ENCODE data around the gene KRTAP10-2.

- TF ChIP-seq, protein P1, sequence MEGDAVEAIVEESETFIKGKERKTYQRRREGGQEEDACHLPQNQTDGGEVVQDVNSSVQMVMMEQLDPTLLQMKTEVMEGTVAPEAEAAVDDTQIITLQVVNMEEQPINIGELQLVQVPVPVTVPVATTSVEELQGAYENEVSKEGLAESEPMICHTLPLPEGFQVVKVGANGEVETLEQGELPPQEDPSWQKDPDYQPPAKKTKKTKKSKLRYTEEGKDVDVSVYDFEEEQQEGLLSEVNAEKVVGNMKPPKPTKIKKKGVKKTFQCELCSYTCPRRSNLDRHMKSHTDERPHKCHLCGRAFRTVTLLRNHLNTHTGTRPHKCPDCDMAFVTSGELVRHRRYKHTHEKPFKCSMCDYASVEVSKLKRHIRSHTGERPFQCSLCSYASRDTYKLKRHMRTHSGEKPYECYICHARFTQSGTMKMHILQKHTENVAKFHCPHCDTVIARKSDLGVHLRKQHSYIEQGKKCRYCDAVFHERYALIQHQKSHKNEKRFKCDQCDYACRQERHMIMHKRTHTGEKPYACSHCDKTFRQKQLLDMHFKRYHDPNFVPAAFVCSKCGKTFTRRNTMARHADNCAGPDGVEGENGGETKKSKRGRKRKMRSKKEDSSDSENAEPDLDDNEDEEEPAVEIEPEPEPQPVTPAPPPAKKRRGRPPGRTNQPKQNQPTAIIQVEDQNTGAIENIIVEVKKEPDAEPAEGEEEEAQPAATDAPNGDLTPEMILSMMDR (IDR thresholded peaks at IDR 0.05; ENCODE audit: borderline replicate concordance, extremely low read depth, low read length, poor library complexity, severe bottlenecking), result no peak
- TF ChIP-seq EZH2 (IDR thresholded peaks at IDR 0.05; ENCODE audit: borderline replicate concordance, low read depth, low read length, severe bottlenecking), result no peak
Measured at GRCh38 chr21:44527156-44527982, 23.9 kb downstream of the KRTAP10-2 start.
